ENCODE data around the gene RIC3. TPM values are rescaled to one million over a fixed set of nuclear protein-coding genes. Genes with fewer than 3 reads are reported as not detected.

The RIC3 gene
- total and polyA plus RNA-seq, 2 of the 8 experiments (the other 6 are each of a cell fraction or from before 2014, with no cell fraction given): 6.4 to 15.5 TPM

- TF ChIP-seq NRF1 (IDR thresholded peaks at IDR 0.05; ENCODE audit: low read depth, low read length) (no peak), POLR2A (IDR thresholded peaks at IDR 0.05; ENCODE audit: control extremely low read depth in 1 of 2, low read depth in 2 of 2, low read length in 2 of 2) (no peak), BRCA1 (IDR thresholded peaks at IDR 0.05; ENCODE audit: low read depth, low read length) (no peak)
These were observed 89.6 kb downstream of the RIC3 start (continued) for GRCh38 chr11:8079111-8079675.
